Neural progenitor cell (in vitro differentiated cells): Measurements from ENCODE around the gene KIRREL3. TPM values are rescaled to one million over a fixed set of nuclear protein-coding genes. Genes with fewer than 3 reads are reported as not detected.

Experiments used
- DNase-seq: peaks from one replicate; pipeline ENCODE4 v3.0.0-alpha.2; 2016; ENCODE audit warnings: low spot score
- H2AFZ ChIP-seq: fragments of 200-600 bp; sonication (generic); replicated peaks from 2 replicates; pipeline ENCODE4 v1.6.1; 2016; ENCODE audit warnings: antibody characterized with exemption
- H3F3A ChIP-seq: fragments of 200-600 bp; sonication (generic); 2 replicates; pipeline ENCODE4 v1.6.1; 2016; ENCODE audit warnings: antibody characterized with exemption, low read depth
- H3K27ac ChIP-seq: fragments of 200-600 bp; sonication (generic); 2 replicates; pipeline ENCODE4 v1.5.1; 2016; ENCODE audit warnings: mild to moderate bottlenecking
- H3K27me3 ChIP-seq: fragments of 200-600 bp; sonication (generic); 2 replicates; pipeline ENCODE4 v1.6.1; 2016; ENCODE audit warnings: mild to moderate bottlenecking, moderate library complexity
- H3K36me3 ChIP-seq: fragments of 200-600 bp; sonication (generic); 2 replicates; pipeline ENCODE4 v1.5.1; 2016
- H3K4me1 ChIP-seq: fragments of 200-600 bp; sonication (generic); 2 replicates; pipeline ENCODE4 v1.6.1; 2016; ENCODE audit warnings: mixed run types
- H3K4me2 ChIP-seq: fragments of 200-600 bp; sonication (generic); 2 replicates; pipeline ENCODE4 v1.6.1; 2016
- H3K4me3 ChIP-seq: fragments of 200-600 bp; sonication (generic); 2 replicates; pipeline ENCODE4 v1.5.1; 2016
- H3K79me2 ChIP-seq: fragments of 200-600 bp; sonication (generic); 2 replicates; pipeline ENCODE4 v1.6.1; 2016; ENCODE audit warnings: low read depth
- H3K9ac ChIP-seq: fragments of 200-600 bp; sonication (generic); 2 replicates; pipeline ENCODE4 v1.6.1; 2016
- H3K9me3 ChIP-seq: fragments of 200-600 bp; sonication (generic); 2 replicates; pipeline ENCODE4 v1.5.1; 2016; ENCODE audit warnings: low read depth
- H4K20me1 ChIP-seq: fragments of 200-600 bp; sonication (generic); 2 replicates; pipeline ENCODE4 v1.6.1; 2016; ENCODE audit warnings: low read depth
- H3K27ac Mint-ChIP-seq: 3 replicates; pipeline ENCODE4 v1.8.0; 2021; ENCODE audit warnings: mixed read lengths
- H3K27me3 Mint-ChIP-seq: 2 replicates; pipeline ENCODE4 v1.8.0; 2022; ENCODE audit warnings: low read depth, mild to moderate bottlenecking, inconsistent platforms, moderate library complexity, mixed read lengths; ENCODE audit not compliant: insufficient read depth
- H3K36me3 Mint-ChIP-seq: 3 replicates; pipeline ENCODE4 v1.8.0; 2021; ENCODE audit warnings: mixed read lengths
- H3K4me1 Mint-ChIP-seq: 3 replicates; pipeline ENCODE4 v1.8.0; 2021; ENCODE audit warnings: mixed read lengths
- H3K4me3 Mint-ChIP-seq: 3 replicates; pipeline ENCODE4 v1.8.0; 2021; ENCODE audit warnings: mild to moderate bottlenecking, moderate library complexity, mixed read lengths
- H3K9me3 Mint-ChIP-seq: 3 replicates; pipeline ENCODE4 v1.8.0; 2020; ENCODE audit warnings: mixed read lengths
- CTCF ChIP-seq: fragments of 200-600 bp; sonication (generic); IDR thresholded peaks from 2 replicates; pipeline ENCODE4 v1.5.1; 2017; ENCODE audit warnings: antibody characterized with exemption, mild to moderate bottlenecking
- EZH2 ChIP-seq: fragments of 200-600 bp; sonication (generic); IDR thresholded peaks from 2 replicates; pipeline ENCODE4 v1.6.1; 2017; ENCODE audit warnings: antibody characterized with exemption, mild to moderate bottlenecking, moderate library complexity
- EZH2phosphoT487 ChIP-seq: fragments of 200-600 bp; sonication (generic); IDR thresholded peaks from 2 replicates; pipeline ENCODE4 v1.6.1; 2017; ENCODE audit warnings: antibody characterized with exemption
- total RNA-seq: library from RNA; depleted of rRNA; stranded (reverse); fragments of >200 nt; gene quantifications from 2 replicates; pipeline ENCODE4 v1.2.3, GENCODE V29; 2015; ENCODE audit warnings: low replicate concordance

The KIRREL3 gene
- total RNA-seq, 1 donor from 2014 or later, result 1.1 TPM

- Mint-ChIP-seq H3K4me3 (no peak overlapping the region), H3K9me3 (no peaks in the 10 kb centered on the region), H3K36me3 (peaks cover 7% of the 10 kb centered on the region), H3K27ac (peak overlapping the region; percentile 6), H3K27me3 (no peaks in the 10 kb centered on the region), H3K4me1 (peaks cover 17% of the 10 kb centered on the region)
- TF ChIP-seq CTCF (no peak), EZH2phosphoT487 (no peak), EZH2 (no peak)
- H3K36me3 ChIP-seq, result no peaks in the 10 kb centered on the region
- no peak overlapping the region for H3K4me3 ChIP-seq
- H4K20me1 ChIP-seq, result no peaks in the 10 kb centered on the region
- peaks cover 9% of the 10 kb centered on the region for H3K4me1 ChIP-seq
- no peaks in the 10 kb centered on the region for H3K9me3 ChIP-seq
- no peak overlapping the region for H3K9ac ChIP-seq
- no peaks in the 10 kb centered on the region for H3K27me3 ChIP-seq
- peaks cover 4% of the 10 kb centered on the region for H3F3A ChIP-seq
- H3K4me2 ChIP-seq, result no peak overlapping the region
- DNase-seq, result no peak
- no peak overlapping the region for H2AFZ ChIP-seq
- no peak overlapping the region for H3K27ac ChIP-seq
- H3K79me2 ChIP-seq, result no peaks in the 10 kb centered on the region
Observed at GRCh38 chr11:126408901-126409619, 591.5 kb downstream of the KIRREL3 start.

- Histone ChIP-seq H3K36me3 (no peaks in the 10 kb centered on the region), H3K4me3 (no peak overlapping the region), H3K9me3 (no peaks in the 10 kb centered on the region), H3K9ac (no peak overlapping the region), H3K27ac (no peak overlapping the region), H3K27me3 (no peaks in the 10 kb centered on the region), H3K4me1 (peaks cover 14% of the 10 kb centered on the region), H3K4me2 (no peak overlapping the region), H2AFZ (no peak overlapping the region), H3F3A (peaks cover 9% of the 10 kb centered on the region), H4K20me1 (no peaks in the 10 kb centered on the region), H3K79me2 (no peaks in the 10 kb centered on the region)
- Mint-ChIP-seq H3K4me3 (no peak overlapping the region), H3K9me3 (no peaks in the 10 kb centered on the region), H3K4me1 (peaks cover 22% of the 10 kb centered on the region), H3K36me3 (peaks cover 7% of the 10 kb centered on the region), H3K27me3 (no peaks in the 10 kb centered on the region), H3K27ac (no peak overlapping the region)
- TF ChIP-seq EZH2 (no peak), EZH2phosphoT487 (no peak), CTCF (no peak)
- no peak for DNase-seq
Observed at GRCh38 chr11:126408496-126408895, 592.1 kb downstream of the KIRREL3 start.

- no peaks in the 10 kb centered on the region for H3K9me3 ChIP-seq
- no peak overlapping the region for H3K4me2 ChIP-seq
- no peak overlapping the region for H3K4me3 ChIP-seq
- H3K27me3 ChIP-seq, result no peaks in the 10 kb centered on the region
- no peak overlapping the region for H2AFZ ChIP-seq
- H3K27ac Mint-ChIP-seq, result peak overlapping the region; percentile 78
- H3K79me2 ChIP-seq, result no peaks in the 10 kb centered on the region
- peaks cover 21% of the 10 kb centered on the region for H3K4me1 ChIP-seq
- DNase-seq, result no peak
- H4K20me1 ChIP-seq, result no peaks in the 10 kb centered on the region
- H3K9ac ChIP-seq, result no peak overlapping the region
- H3K9me3 Mint-ChIP-seq, result no peaks in the 10 kb centered on the region
- no peaks in the 10 kb centered on the region for H3K36me3 ChIP-seq
- H3K36me3 Mint-ChIP-seq, result peaks cover 7% of the 10 kb centered on the region
- peaks cover 13% of the 10 kb centered on the region for H3F3A ChIP-seq
- H3K4me3 Mint-ChIP-seq, result no peak overlapping the region
- no peaks in the 10 kb centered on the region for H3K27me3 Mint-ChIP-seq
- H3K27ac ChIP-seq, result no peak overlapping the region
- no peak for TF ChIP-seq CTCF
- no peak for TF ChIP-seq EZH2phosphoT487
- no peak for TF ChIP-seq EZH2
- H3K4me1 Mint-ChIP-seq, result peaks cover 27% of the 10 kb centered on the region
Observed at GRCh38 chr11:126407682-126408288, 592.8 kb downstream of the KIRREL3 start.
